Measurements from ENCODE around the gene MAGEB2. TPM values are rescaled to one million over a fixed set of nuclear protein-coding genes. Genes with fewer than 3 reads are reported as not detected.
"Not testable (repeated sequence)": the region's sequence is repeated elsewhere in the genome, so short reads cannot be mapped to it uniquely, and the experiment has no call there.

Gene MAGEB2, protein sequence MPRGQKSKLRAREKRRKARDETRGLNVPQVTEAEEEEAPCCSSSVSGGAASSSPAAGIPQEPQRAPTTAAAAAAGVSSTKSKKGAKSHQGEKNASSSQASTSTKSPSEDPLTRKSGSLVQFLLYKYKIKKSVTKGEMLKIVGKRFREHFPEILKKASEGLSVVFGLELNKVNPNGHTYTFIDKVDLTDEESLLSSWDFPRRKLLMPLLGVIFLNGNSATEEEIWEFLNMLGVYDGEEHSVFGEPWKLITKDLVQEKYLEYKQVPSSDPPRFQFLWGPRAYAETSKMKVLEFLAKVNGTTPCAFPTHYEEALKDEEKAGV
- not detected in 2 replicates for total RNA-seq (2014; rRNA removed)
- polyA plus RNA-seq (2012) = not detected

DNA sequence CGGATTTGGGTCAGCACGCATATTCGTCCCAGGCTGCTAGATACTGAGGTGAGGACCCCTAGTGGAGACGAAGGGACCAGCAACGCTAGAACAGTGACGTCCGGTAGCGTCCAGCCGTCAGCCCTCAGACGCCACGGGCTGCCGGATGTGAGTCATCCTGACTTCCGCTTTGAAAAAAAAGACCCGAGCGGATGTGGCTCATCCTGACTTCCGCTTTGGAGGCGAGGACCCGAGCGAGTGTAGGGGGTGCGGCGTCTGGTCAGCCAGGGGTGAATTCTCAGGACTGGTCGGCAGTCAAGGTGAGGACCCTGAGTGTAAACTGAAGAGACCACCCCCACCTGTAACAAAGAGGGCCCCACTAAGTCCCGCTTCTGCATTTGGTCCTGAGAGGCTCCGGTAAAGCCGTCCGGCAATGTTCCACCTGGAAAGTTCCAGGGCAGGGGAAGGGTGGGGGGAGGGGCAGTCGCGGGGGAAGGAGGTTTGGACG, at the start of gene MAGEB2:
TSS of gene MAGEB2 (plus strand) at position 207 of the 487 bp plus-strand sequence. CDS start 3,018 bp downstream, outside the sequence.
- no peak for DNase-seq (ENCODE audit: low read depth)

- DNase-seq (ENCODE audit: low read depth) = no peak
Observed at GRCh38 chrX:30170900-30171299, 44.5 kb upstream of the MAGEB2 start.

GRCh38 chrX:30181353-30181752, 34.0 kb upstream of the MAGEB2 start:
- no peak for DNase-seq (ENCODE audit: low read depth)

DNA sequence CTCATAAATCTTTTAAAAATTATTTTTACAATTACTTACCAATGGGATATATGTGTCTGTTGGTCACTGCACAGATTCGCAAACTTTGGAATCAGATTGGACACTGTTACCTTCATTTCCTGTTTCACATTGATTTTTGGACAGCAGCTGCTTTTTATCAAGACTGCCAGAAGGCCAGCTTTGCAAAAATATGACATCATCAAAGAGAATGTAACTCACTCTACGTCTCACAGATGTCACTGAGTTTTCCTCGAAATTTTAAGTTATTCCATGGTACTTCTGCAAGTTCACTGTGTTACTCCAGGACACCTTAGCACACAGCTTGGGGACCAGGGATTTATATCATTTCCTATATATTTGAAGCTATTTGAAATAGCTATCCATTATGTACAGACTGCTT, 31.8 kb upstream of the MAGEB2 start:
- no peak for DNase-seq (ENCODE audit: low read depth)

GRCh38 chrX:30190426-30190825, 24.9 kb upstream of the MAGEB2 start:
- no peak for DNase-seq (ENCODE audit: low read depth)

- DNase-seq (ENCODE audit: low read depth) = not testable (repeated sequence)
Observed at GRCh38 chrX:30193910-30194309, 21.5 kb upstream of the MAGEB2 start.

- DNase-seq (ENCODE audit: low read depth) = no peak
Observed at GRCh38 chrX:30196322-30196721, 19.0 kb upstream of the MAGEB2 start.

DNA sequence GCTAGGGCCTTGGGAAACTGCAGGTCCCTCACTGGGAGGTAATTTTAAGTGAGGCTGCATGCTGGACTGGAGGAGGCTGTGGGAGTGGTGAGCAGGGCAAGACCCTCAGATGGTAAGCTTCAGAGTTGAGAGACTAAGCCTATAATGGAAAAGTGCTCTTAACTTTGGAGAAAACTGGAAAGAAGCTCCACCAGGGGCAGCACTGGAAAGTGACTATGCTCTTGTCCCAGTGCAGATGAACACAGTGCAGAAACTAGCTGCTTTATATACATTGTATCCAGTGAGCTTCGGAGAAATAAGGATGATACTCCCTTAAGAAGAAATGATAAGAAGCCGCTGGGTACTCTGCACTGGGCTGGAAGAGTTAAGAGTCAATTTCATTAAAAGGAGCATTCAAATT, 3.2 kb upstream of the MAGEB2 start:
- DNase-seq (ENCODE audit: low read depth) = no peak

DNA sequence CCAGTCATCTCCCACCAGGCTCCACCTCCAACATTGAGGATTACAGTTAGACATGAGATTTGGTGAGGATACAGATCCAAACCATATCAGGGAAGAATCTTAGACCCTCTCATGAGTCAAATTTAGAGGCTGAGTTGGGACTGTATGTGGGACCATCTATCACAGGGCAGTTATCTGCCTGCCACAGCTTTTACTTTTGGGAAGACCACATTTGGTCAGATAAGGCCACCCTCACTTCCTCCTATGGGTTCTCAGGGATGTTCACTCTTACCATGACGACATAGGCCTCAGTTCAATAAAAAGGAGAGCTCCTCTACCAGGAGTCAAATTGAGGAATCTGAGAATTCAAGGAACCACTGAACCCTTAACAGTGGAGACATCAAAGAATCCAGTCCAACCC, 2.1 kb downstream of the MAGEB2 start:
- no peak for DNase-seq (ENCODE audit: low read depth)

- no peak for DNase-seq (ENCODE audit: low read depth)
Observed at GRCh38 chrX:30219372-30219771, 4.0 kb downstream of the MAGEB2 start.

DNA sequence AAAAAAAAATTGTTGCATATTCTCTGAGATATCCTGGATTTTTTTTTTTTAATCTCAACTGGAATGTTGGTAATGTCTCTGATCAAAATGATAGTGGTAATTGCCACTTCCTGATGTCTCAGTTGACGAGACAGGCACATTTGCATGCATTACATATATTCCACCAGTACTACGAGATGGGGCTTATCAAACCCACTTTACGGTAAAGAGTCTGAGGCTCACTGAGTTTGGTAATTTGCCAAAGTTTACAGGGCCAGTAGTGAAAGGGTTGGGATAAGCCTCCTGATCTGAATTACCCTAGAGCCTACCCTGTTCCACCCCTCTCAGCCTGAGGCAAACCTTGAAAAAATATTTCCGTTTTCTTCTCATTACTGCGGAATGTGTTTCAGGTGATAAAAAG, 5.3 kb downstream of the MAGEB2 start:
- DNase-seq (ENCODE audit: low read depth) = no peak

DNA sequence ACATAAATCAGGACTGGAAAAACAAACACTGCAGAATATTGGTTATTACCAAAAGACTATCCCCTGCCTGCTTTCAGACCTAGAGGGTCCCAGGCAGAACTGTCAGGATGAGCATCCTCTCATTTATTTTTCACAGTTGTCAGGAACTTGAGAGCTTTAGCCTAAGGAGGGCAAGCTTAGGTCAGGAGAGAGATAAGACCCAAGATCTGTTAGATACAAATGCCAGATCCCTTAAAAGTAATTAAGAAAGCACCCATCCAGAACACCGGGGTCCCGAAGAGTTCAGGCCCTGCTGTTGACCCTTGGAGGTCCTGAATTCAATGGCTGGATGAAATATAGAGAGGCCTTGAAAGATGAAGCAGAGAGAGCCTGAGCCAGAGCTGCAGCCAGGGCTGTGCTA, 9.2 kb downstream of the MAGEB2 start:
- no peak for DNase-seq (ENCODE audit: low read depth)

- no peak for DNase-seq (ENCODE audit: low read depth)
Observed at GRCh38 chrX:30228526-30228925, 13.2 kb downstream of the MAGEB2 start.

GRCh38 chrX:30230395-30230794, 15.0 kb downstream of the MAGEB2 start, which contains the start of gene MAGEB3:
TSS of gene MAGEB3 (plus strand) at chrX:30230657. CDS start at chrX:30235925, 5,268 bp downstream.
- DNase-seq (ENCODE audit: low read depth) = no peak

- no peak for DNase-seq (ENCODE audit: low read depth)
Observed at GRCh38 chrX:30241724-30242415, 26.5 kb downstream of the MAGEB2 start, which contains the start of gene MAGEB4. TSS of gene MAGEB4 (plus strand) at chrX:30242000. CDS start at chrX:30242136, 136 bp downstream.

- DNase-seq (ENCODE audit: low read depth) = no peak
Observed at GRCh38 chrX:30246769-30247489, 31.6 kb downstream of the MAGEB2 start, which contains the start of gene MAGEB1. TSS of gene MAGEB1 (plus strand) at chrX:30247146. CDS start at chrX:30250494, 3,348 bp downstream.

DNA sequence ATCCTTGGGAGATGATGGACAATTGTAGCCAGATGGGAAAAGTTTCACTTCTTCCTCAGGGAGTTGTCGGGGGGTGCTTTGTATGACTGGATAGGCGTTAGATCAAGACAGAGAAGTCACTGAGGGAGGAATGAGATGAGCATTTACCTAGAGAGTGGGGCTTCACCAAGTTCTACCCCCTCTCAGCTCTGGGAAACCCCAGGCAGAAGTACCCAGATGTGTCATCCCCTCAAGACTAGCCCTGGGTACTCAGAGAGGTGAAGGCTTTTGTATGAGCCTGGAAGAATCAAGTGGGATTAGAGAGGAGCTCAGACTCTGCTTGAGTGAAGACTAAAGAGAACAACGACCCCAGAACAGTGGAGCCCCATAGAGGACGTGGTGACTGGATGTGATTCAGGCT, 33.5 kb downstream of the MAGEB2 start:
- DNase-seq (ENCODE audit: low read depth) = no peak

- DNase-seq (ENCODE audit: low read depth) = no peak
Observed at GRCh38 chrX:30253257-30253656, 37.9 kb downstream of the MAGEB2 start.

DNA sequence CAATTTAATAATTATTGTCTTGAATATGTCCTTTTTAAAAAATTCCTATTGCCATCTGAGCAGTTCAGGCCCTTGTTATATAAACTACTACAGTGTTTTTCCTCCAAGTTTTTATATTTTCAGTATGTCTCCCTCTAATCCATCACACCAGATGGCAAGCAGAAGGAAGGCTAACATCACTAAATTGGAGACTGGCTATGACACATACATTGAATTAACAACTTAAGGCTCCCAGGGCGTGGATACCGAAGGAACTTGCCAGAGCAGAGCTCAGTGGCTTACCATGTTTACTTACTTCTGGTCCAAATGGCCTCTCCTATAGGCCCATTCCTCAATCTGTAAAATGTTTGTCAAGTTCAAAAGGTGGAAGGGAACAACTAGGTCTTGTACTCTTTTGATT, 44.6 kb downstream of the MAGEB2 start:
- DNase-seq (ENCODE audit: low read depth) = no peak

GRCh38 chrX:30261012-30261411, 45.6 kb downstream of the MAGEB2 start:
- DNase-seq (ENCODE audit: low read depth) = no peak

DNA sequence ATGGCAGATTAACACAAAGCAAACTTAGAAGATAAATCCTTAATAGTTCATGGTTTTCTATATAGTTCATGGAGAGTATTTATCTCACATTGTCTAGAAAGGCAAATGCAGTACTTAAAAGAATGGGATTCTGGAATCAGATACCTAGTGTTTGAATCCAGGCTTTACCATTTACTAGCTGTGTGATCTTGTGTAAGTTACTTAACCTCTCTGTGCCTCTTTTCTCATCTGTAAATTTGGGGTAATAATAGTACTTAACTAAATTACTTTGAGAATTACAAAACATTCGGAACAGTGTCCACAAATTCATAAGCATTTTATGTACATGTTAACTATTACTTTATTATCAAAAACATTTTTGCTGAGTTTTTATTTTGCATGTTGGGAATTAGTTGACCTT, 47.4 kb downstream of the MAGEB2 start:
- no peak for DNase-seq (ENCODE audit: low read depth)
